IPS DF 6.9 (cell line): ENCODE results near the gene TRIM34.
"Not testable (repeated sequence)": the region's sequence is repeated elsewhere in the genome, so short reads cannot be mapped to it uniquely, and the experiment has no call there.

Experiments
- DNase-seq: peaks from one replicate; pipeline ENCODE4 v3.0.0-alpha.2; 2013; ENCODE audit warnings: low read depth, low spot score
- H3K27ac ChIP-seq: one replicate; pipeline ENCODE4 v1.5.1; 2013; ENCODE audit warnings: low read length, control low read depth
- H3K27me3 ChIP-seq: 2 replicates; pipeline ENCODE4 v1.6.1; 2013; ENCODE audit warnings: mild to moderate bottlenecking, low read length; ENCODE audit not compliant: control insufficient read depth, insufficient read depth
- H3K36me3 ChIP-seq: 2 replicates; pipeline ENCODE4 v1.6.1; 2013; ENCODE audit warnings: low read length; ENCODE audit not compliant: control insufficient read depth, insufficient read depth
- H3K4me1 ChIP-seq: 2 replicates; pipeline ENCODE4 v1.6.1; 2013; ENCODE audit warnings: low read length; ENCODE audit not compliant: control insufficient read depth, insufficient read depth
- H3K4me3 ChIP-seq: 2 replicates; pipeline ENCODE4 v1.5.1; 2013; ENCODE audit warnings: mild to moderate bottlenecking, low read length
- H3K9me3 ChIP-seq: 2 replicates; pipeline ENCODE4 v1.6.1; 2013; ENCODE audit warnings: low read length, inconsistent platforms; ENCODE audit not compliant: control insufficient read depth, insufficient read depth
- WGBS: extraction: QIAGEN DNeasy Blood & Tissue Kit; methylation state at CpG from one replicate; pipeline ENCODE4 v1.1.7; 2013; ENCODE audit warnings: mixed read lengths, missing lambda C conversion rate; ENCODE audit not compliant: insufficient read length, insufficient coverage; 5-methylcytosine and 5-hydroxymethylcytosine counted together

The TRIM34 gene

GRCh38 chr11:5624489-5625279 is at the start of gene TRIM34:
TSS of gene TRIM34 (plus strand) at chr11:5625001. CDS start at chr11:5632332, 7,331 bp downstream.
- H3K4me1 ChIP-seq: peaks cover 3% of the 10 kb centered on the region; the same call in 1 of the 2 replicates
- no peaks in the 10 kb centered on the region for H3K27me3 ChIP-seq
- H3K4me3 ChIP-seq: no peak within 1 kb of the TSS
- no peak within 1 kb of the TSS for H3K27ac ChIP-seq
- H3K36me3 ChIP-seq: no peaks in the 10 kb centered on the region
- no CpG with 5 or more reads among the region's 7 CpGs for WGBS
- DNase-seq: peak; percentile 29
- no peaks in the 10 kb centered on the region for H3K9me3 ChIP-seq

GRCh38 chr11:5575152-5575551 is 49.6 kb upstream of the TRIM34 start:
- H3K36me3 ChIP-seq: no peaks in the 10 kb centered on the region
- H3K27ac ChIP-seq: no peak overlapping the region

GRCh38 chr11:5577101-5577500 is 47.7 kb upstream of the TRIM34 start:
- no peaks in the 10 kb centered on the region for H3K4me1 ChIP-seq
- H3K9me3 ChIP-seq: no peaks in the 10 kb centered on the region
- no peak overlapping the region for H3K4me3 ChIP-seq
- no peaks in the 10 kb centered on the region for H3K36me3 ChIP-seq
- no peak for DNase-seq
- H3K27ac ChIP-seq: no peak overlapping the region
- H3K27me3 ChIP-seq: no peaks in the 10 kb centered on the region

More at GRCh38 chr11:5575152-5575551, 49.6 kb upstream of the TRIM34 start:
- no CpG with 5 or more reads among the region's 4 CpGs for WGBS
- no peaks in the 10 kb centered on the region for H3K27me3 ChIP-seq
- H3K9me3 ChIP-seq: no peaks in the 10 kb centered on the region
- H3K4me1 ChIP-seq: no peaks in the 10 kb centered on the region
- DNase-seq: no peak
- no peak overlapping the region for H3K4me3 ChIP-seq

- Histone ChIP-seq H3K27me3 (no peaks in the 10 kb centered on the region), H3K4me1 (no peaks in the 10 kb centered on the region), H3K4me3 (no peak within 1 kb of the TSS), H3K36me3 (no peaks in the 10 kb centered on the region), H3K27ac (no peak within 1 kb of the TSS), H3K9me3 (no peaks in the 10 kb centered on the region)
- no CpG with 5 or more reads among the region's 8 CpGs for WGBS
- DNase-seq: no peak
Measured at GRCh38 chr11:5580577-5580976, 44.2 kb upstream of the TRIM34 start, which contains the start of gene OR52B6. TSS of gene OR52B6 (plus strand) at chr11:5580877. CDS start at chr11:5580877, 0 bp downstream.

- Histone ChIP-seq H3K4me1 (no peaks in the 10 kb centered on the region), H3K9me3 (no peaks in the 10 kb centered on the region), H3K4me3 (no peak overlapping the region), H3K36me3 (no peaks in the 10 kb centered on the region), H3K27me3 (no peaks in the 10 kb centered on the region), H3K27ac (no peak overlapping the region)
- no CpG with 5 or more reads among the region's 4 CpGs for WGBS
- DNase-seq: no peak
Measured at GRCh38 chr11:5581014-5581413, 43.8 kb upstream of the TRIM34 start.

- not testable (repeated sequence) for H3K27me3 ChIP-seq, H3K36me3 ChIP-seq, H3K4me3 ChIP-seq, H3K27ac ChIP-seq, DNase-seq, H3K9me3 ChIP-seq, H3K4me1 ChIP-seq
- WGBS: no CpG with 5 or more reads among the region's 5 CpGs
Measured at GRCh38 chr11:5584458-5584857, 40.3 kb upstream of the TRIM34 start.

- not testable (repeated sequence) for DNase-seq, H3K9me3 ChIP-seq, H3K4me3 ChIP-seq, H3K36me3 ChIP-seq, H3K4me1 ChIP-seq, H3K27ac ChIP-seq, H3K27me3 ChIP-seq
- WGBS: no CpG with 5 or more reads among the region's 31 CpGs
Measured at GRCh38 chr11:5589906-5590305, 34.9 kb upstream of the TRIM34 start.

- Histone ChIP-seq H3K4me1 (no peaks in the 10 kb centered on the region), H3K36me3 (no peaks in the 10 kb centered on the region), H3K27me3 (no peaks in the 10 kb centered on the region), H3K9me3 (no peaks in the 10 kb centered on the region), H3K27ac (no peak overlapping the region), H3K4me3 (no peak overlapping the region)
- DNase-seq: no peak
- WGBS: no CpG with 5 or more reads among the region's 3 CpGs
Measured at GRCh38 chr11:5591613-5592012, 33.2 kb upstream of the TRIM34 start.

GRCh38 chr11:5592615-5593014 is 32.2 kb upstream of the TRIM34 start:
- no peak overlapping the region for H3K4me3 ChIP-seq
- no peaks in the 10 kb centered on the region for H3K36me3 ChIP-seq
- H3K27me3 ChIP-seq: no peaks in the 10 kb centered on the region
- DNase-seq: no peak
- no CpG with 5 or more reads among the region's 5 CpGs for WGBS
- no peaks in the 10 kb centered on the region for H3K4me1 ChIP-seq
- H3K27ac ChIP-seq: no peak overlapping the region
- no peaks in the 10 kb centered on the region for H3K9me3 ChIP-seq

GRCh38 chr11:5593146-5593545 is 31.7 kb upstream of the TRIM34 start:
- no peaks in the 10 kb centered on the region for H3K27me3 ChIP-seq
- no peaks in the 10 kb centered on the region for H3K36me3 ChIP-seq
- no peak overlapping the region for H3K4me3 ChIP-seq
- no peaks in the 10 kb centered on the region for H3K4me1 ChIP-seq
- no peak for DNase-seq
- H3K9me3 ChIP-seq: no peaks in the 10 kb centered on the region
- WGBS: no CpG with 5 or more reads among the region's 1 CpG
- no peak overlapping the region for H3K27ac ChIP-seq
